ENCODE measurements around the gene SEMA5A.

GRCh38 chr5:9468060-9468388 is 77.9 kb downstream of the SEMA5A start:
- no peak for TF ChIP-seq GTF2F1 (IDR thresholded peaks at IDR 0.05; ENCODE audit: borderline replicate concordance, low read depth, low read length)
- no peak for TF ChIP-seq POLR2A (IDR thresholded peaks at IDR 0.05; ENCODE audit: control extremely low read depth in 1 of 2, low read depth in 2 of 2, low read length in 2 of 2)
- no peak for TF ChIP-seq CTCF (IDR thresholded peaks at IDR 0.05; ENCODE audit: control extremely low read depth in 1 of 3, insufficient read depth in 1 of 3, low read depth in 1 of 3, low read length in 3 of 3)
- no peak for TF ChIP-seq GABPA (IDR thresholded peaks at IDR 0.05; ENCODE audit: borderline replicate concordance, insufficient read depth, low read length)
- TF ChIP-seq POLR2AphosphoS5 (IDR thresholded peaks at IDR 0.05; ENCODE audit: low read depth, low read length) = no peak
- no peak for TF ChIP-seq SUZ12 (IDR thresholded peaks at IDR 0.05; ENCODE audit: low read length)
- TF ChIP-seq ASH2L (IDR thresholded peaks at IDR 0.05; ENCODE audit: low read length) = no peak

All from H1 (cell line).